ENCODE data around the gene RASSF7.

- TF ChIP-seq POLR2A (IDR thresholded peaks at IDR 0.05), result no peak
- TF ChIP-seq CTCF (IDR thresholded peaks at IDR 0.05), result no peak
- TF ChIP-seq POLR2AphosphoS5 (IDR thresholded peaks at IDR 0.05), result no peak
Observed at GRCh38 chr11:541433-541885, 19.3 kb upstream of the RASSF7 start.
